Measurements from ENCODE around the gene DENND1C.

DENND1C gene

GRCh38 chr19:6466526-6467248 is 14.9 kb downstream of the DENND1C start:
- TF ChIP-seq POLR2A (IDR thresholded peaks at IDR 0.05; ENCODE audit: extremely low read depth, insufficient read length) = no peak
- no peak overlapping the region for H3K4me3 ChIP-seq (ENCODE audit: low read depth, low read length)
- no peak for DNase-seq (ENCODE audit: low read depth)

GRCh38 chr19:6465663-6466062 is 15.9 kb downstream of the DENND1C start:
- DNase-seq (ENCODE audit: low read depth) = no peak
- TF ChIP-seq, protein P1, sequence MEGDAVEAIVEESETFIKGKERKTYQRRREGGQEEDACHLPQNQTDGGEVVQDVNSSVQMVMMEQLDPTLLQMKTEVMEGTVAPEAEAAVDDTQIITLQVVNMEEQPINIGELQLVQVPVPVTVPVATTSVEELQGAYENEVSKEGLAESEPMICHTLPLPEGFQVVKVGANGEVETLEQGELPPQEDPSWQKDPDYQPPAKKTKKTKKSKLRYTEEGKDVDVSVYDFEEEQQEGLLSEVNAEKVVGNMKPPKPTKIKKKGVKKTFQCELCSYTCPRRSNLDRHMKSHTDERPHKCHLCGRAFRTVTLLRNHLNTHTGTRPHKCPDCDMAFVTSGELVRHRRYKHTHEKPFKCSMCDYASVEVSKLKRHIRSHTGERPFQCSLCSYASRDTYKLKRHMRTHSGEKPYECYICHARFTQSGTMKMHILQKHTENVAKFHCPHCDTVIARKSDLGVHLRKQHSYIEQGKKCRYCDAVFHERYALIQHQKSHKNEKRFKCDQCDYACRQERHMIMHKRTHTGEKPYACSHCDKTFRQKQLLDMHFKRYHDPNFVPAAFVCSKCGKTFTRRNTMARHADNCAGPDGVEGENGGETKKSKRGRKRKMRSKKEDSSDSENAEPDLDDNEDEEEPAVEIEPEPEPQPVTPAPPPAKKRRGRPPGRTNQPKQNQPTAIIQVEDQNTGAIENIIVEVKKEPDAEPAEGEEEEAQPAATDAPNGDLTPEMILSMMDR (IDR thresholded peaks at IDR 0.05; ENCODE audit: low read depth, low read length) = no peak
- TF ChIP-seq MAX (IDR thresholded peaks at IDR 0.05; ENCODE audit: low read depth, low read length) (no peak), MYC (IDR thresholded peaks at IDR 0.05; ENCODE audit: low read depth, low read length) (no peak), POLR2A (IDR thresholded peaks at IDR 0.05; ENCODE audit: extremely low read depth, insufficient read length) (no peak)
- no peak overlapping the region for H3K4me3 ChIP-seq (ENCODE audit: low read depth, low read length)

GRCh38 chr19:6465006-6465405 is 16.6 kb downstream of the DENND1C start:
- no peak overlapping the region for H3K4me3 ChIP-seq (ENCODE audit: low read depth, low read length)
- TF ChIP-seq MYC (IDR thresholded peaks at IDR 0.05; ENCODE audit: low read depth, low read length) (no peak), POLR2A (IDR thresholded peaks at IDR 0.05; ENCODE audit: extremely low read depth, insufficient read length) (no peak), MAX (IDR thresholded peaks at IDR 0.05; ENCODE audit: low read depth, low read length) (no peak)
- TF ChIP-seq, protein P1 (IDR thresholded peaks at IDR 0.05; ENCODE audit: low read depth, low read length) = no peak
- no peak for DNase-seq (ENCODE audit: low read depth)

GRCh38 chr19:6464070-6464873 is 17.3 kb downstream of the DENND1C start, which contains the start of gene CRB3:
TSS of gene CRB3 (plus strand) at chr19:6464271. CDS start at chr19:6464702, 431 bp downstream.
- TF ChIP-seq MYC (IDR thresholded peaks at IDR 0.05; ENCODE audit: low read depth, low read length) = no peak
- no peak for DNase-seq (ENCODE audit: low read depth)
- H3K4me3 ChIP-seq (ENCODE audit: low read depth, low read length) = no peak within 1 kb of the TSS

DNA sequence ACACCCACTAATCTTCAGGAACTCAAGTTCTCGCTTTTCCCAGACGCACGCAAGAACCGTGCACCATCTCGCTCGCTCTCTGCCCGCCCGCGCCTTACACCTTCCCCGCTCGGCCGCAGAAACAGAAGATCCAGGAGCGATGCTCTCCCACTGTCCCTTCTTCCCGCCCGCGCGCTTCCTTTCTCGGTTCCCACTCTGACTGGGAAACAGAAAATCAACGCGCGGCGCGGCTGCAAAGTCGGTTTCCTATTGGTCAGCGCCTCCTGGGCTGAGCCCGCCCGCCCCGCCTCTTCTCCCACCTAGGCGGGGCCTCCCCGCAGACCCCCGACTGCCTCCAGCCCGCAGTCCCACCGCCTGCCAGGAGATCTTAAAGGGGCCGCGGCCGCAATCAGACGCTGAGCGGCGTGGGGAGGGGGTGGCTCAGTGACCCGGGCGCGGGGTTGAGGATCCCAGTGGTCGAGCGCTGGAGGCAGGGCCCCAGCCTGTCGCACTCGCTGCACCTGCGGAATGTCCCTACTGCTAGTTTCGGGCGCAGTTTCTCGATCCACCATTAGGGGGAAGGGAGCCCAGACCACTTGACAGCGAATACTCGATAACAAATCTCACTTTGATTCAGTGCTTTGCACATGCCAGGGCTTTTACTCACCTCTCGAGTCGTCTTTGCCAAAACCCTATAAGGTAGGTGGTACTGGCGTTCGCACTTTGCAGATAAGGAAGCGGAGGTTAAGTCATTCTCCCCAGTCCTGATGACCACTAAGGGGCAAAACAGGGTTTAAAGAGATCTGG is 21.3 kb downstream of the DENND1C start:
- peak overlapping the region; percentile 66 for H3K4me3 ChIP-seq (ENCODE audit: low read depth, low read length)
- peak; percentile 56; the same call in 1 of the 2 replicates for TF ChIP-seq MYC (IDR thresholded peaks at IDR 0.05; ENCODE audit: low read depth, low read length)
- no peak for TF ChIP-seq POLR2A (IDR thresholded peaks at IDR 0.05; ENCODE audit: extremely low read depth, insufficient read length)
- TF ChIP-seq, protein P1 (IDR thresholded peaks at IDR 0.05; ENCODE audit: low read depth, low read length) = peak; percentile 31
- TF ChIP-seq MAX (IDR thresholded peaks at IDR 0.05; ENCODE audit: low read depth, low read length) = peak; percentile 23
- DNase-seq (ENCODE audit: low read depth) = peak; percentile 97

DNA sequence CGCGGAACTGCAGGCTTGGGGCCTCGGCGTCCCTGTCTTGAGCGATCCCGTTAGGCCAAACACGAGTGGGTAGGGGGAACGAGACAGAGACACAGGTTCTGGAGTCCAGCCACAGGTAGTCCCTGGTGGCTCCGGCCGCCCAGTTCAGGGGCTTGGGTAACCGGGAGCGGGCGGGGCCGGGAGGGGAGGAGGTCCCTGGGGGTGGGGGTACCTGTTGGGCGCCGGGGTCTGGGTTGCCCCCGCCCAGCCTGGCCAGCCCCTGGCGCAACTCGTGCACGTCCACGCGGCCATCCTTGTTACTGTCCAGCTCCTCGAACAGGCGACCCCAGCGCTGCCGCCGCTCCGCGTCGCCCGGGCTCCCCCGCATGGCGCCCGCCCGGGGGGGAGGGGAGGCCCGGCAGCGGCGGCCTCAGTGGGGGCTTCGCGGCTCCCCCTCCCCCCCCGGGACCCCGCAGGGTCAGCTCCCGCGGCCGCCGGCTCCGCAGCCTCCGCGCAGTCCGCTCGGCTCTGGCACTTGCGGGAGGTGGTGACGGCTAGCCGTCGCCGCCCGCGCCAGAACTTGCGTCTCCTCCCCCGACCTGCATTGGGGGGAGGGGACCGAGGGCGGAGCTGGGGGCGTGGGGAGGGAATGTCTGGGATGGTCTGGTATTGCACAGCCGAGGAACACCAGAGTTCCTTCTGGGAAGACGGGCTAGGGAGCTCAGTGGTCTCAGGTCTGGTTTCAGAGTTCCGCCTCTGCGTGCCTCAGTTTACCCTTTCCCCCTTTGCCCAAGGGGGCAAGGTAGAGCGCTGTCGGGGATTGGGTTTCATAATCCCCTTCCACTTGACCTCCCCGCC is 22.1 kb downstream of the DENND1C start, which contains the start of gene SLC25A23:
SLC25A23 (minus strand) TSS at position 531 of the 837 bp plus-strand sequence; CDS start at position 367, 164 bp downstream.
- DNase-seq (ENCODE audit: low read depth) = peak; percentile 76
- no peak for TF ChIP-seq MAX (IDR thresholded peaks at IDR 0.05; ENCODE audit: low read depth, low read length)
- TF ChIP-seq POLR2A (IDR thresholded peaks at IDR 0.05; ENCODE audit: extremely low read depth, insufficient read length) = peak; percentile 24
- peak within 1 kb of the TSS; percentile 66 for H3K4me3 ChIP-seq (ENCODE audit: low read depth, low read length)
